Esophagus mucosa (tissue), 1 donor: ENCODE measurements around the gene KLRC1. TPM values are rescaled to one million over a fixed set of nuclear protein-coding genes. Genes with fewer than 3 reads are reported as not detected.
"Not testable (repeated sequence)": the region's sequence is repeated elsewhere in the genome, so short reads cannot be mapped to it uniquely, and the experiment has no call there.

Experiments
- ATAC-seq: fragments of 200-7000 bp; cut with Tn5 transposase; one replicate; pipeline ENCODE4 v1.9.1; 2020
- total RNA-seq: library from RNA; stranded (reverse); gene quantifications from one replicate; pipeline ENCODE4 v1.2.4, GENCODE V29; 2023
- donor health status: DM: yes; HTN: yes; CAD: no.

The KLRC1 gene
- total RNA-seq, 1 donor from 2014 or later = not detected

GRCh38 chr12:10420334-10420733, 32.8 kb downstream of the KLRC1 start, which contains the start of gene KLRC3:
Gene KLRC3, minus strand, starts transcription at chr12:10420595. Its CDS starts 45 bp downstream, at chr12:10420550.
- not testable (repeated sequence) for ATAC-seq

- ATAC-seq = no peak
These were observed 43.8 kb downstream of the KLRC1 start, which contains the start of gene KLRC4 for GRCh38 chr12:10409392-10409791. Gene KLRC4, minus strand, starts transcription at chr12:10409757. Its CDS starts 182 bp downstream, at chr12:10409575.

GRCh38 chr12:10408842-10409241, 44.3 kb downstream of the KLRC1 start:
- ATAC-seq = no peak

GRCh38 chr12:10406725-10407124, 46.5 kb downstream of the KLRC1 start:
- no peak for ATAC-seq

GRCh38 chr12:10405294-10405693, 47.9 kb downstream of the KLRC1 start:
- ATAC-seq = peak; percentile 60

GRCh38 chr12:10404798-10405197, 48.4 kb downstream of the KLRC1 start:
- ATAC-seq = no peak

- no peak for ATAC-seq
These were observed 52.3 kb downstream of the KLRC1 start for GRCh38 chr12:10400829-10401228.

GRCh38 chr12:10398168-10398567, 55.0 kb downstream of the KLRC1 start:
- no peak for ATAC-seq

GRCh38 chr12:10397296-10397695, 55.9 kb downstream of the KLRC1 start:
- no peak for ATAC-seq

GRCh38 chr12:10396176-10396575, 57.0 kb downstream of the KLRC1 start:
- ATAC-seq = not testable (repeated sequence)

Other genes starting within 250 kb of the KLRC1 start
- 8.1 TPM for gene GABARAPL1, start 240.5 kb downstream of the KLRC1 start, total RNA-seq
- not detected for gene KLRD1, start 145.5 kb downstream of the KLRC1 start, total RNA-seq
- not detected for gene KLRK1, start 63.3 kb downstream of the KLRC1 start, total RNA-seq
- gene KLRC4, start 43.6 kb downstream of the KLRC1 start, total RNA-seq = not detected
- not detected for gene KLRC3, start 32.8 kb downstream of the KLRC1 start, total RNA-seq
- 0.60 TPM for gene KLRC2, start 17.4 kb downstream of the KLRC1 start, total RNA-seq
- gene EIF2S3B, start 52.5 kb upstream of the KLRC1 start, total RNA-seq = 1.4 TPM
- gene MAGOHB, start 160.2 kb upstream of the KLRC1 start, total RNA-seq = 16.7 TPM
- 5.7 TPM for gene STYK1, start 220.7 kb upstream of the KLRC1 start, total RNA-seq